ENCODE results near the gene BRSK1.

Gene BRSK1

DNA sequence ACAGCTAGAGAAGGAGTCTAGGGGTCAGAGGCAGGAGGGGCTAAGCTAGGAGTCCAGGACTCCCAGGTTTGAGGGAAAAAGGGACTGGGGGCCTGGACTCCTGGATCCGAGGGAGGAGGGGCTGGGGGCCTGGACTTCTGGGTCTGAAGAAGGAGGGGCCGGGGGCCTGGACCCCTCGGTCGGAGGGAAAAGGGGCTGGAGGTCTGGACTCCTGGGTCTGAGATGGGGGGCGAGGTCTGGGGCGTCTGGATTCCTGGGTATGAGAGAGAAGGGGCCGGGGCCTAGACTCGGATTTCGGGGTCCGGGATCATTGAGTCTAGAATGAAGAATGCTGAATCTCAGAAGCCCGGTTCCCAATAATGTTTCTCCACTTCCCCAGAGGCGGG lies 18.5 kb downstream of the BRSK1 start:
- TF ChIP-seq ZFX (IDR thresholded peaks at IDR 0.05), result no peak
- TF ChIP-seq, protein P1, sequence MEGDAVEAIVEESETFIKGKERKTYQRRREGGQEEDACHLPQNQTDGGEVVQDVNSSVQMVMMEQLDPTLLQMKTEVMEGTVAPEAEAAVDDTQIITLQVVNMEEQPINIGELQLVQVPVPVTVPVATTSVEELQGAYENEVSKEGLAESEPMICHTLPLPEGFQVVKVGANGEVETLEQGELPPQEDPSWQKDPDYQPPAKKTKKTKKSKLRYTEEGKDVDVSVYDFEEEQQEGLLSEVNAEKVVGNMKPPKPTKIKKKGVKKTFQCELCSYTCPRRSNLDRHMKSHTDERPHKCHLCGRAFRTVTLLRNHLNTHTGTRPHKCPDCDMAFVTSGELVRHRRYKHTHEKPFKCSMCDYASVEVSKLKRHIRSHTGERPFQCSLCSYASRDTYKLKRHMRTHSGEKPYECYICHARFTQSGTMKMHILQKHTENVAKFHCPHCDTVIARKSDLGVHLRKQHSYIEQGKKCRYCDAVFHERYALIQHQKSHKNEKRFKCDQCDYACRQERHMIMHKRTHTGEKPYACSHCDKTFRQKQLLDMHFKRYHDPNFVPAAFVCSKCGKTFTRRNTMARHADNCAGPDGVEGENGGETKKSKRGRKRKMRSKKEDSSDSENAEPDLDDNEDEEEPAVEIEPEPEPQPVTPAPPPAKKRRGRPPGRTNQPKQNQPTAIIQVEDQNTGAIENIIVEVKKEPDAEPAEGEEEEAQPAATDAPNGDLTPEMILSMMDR (conservative IDR thresholded peaks at IDR 0.05), result no peak
- no peak overlapping the region; the same call in 1 of the 2 replicates for H3K27ac ChIP-seq

DNA sequence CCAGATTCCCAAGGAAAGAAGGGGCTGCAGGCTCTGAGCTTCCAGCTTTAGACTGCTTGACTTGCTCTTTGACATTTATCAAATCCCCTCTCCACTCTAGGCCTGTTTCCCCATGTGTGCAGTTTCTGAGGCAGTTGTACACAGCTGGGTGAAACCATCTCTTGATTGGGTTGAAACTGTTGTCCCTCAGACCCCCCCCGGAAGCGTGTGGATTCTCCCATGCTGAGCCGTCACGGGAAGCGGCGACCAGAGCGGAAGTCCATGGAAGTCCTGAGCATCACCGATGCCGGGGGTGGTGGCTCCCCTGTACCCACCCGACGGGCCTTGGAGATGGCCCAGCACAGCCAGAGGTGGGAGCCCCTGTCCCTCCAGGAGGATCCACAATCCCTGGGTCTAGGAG lies 19.7 kb downstream of the BRSK1 start:
- TF ChIP-seq, protein P1 (conservative IDR thresholded peaks at IDR 0.05), result no peak
- no peak for TF ChIP-seq ZFX (IDR thresholded peaks at IDR 0.05)
- H3K27ac ChIP-seq, result no peak overlapping the region

DNA sequence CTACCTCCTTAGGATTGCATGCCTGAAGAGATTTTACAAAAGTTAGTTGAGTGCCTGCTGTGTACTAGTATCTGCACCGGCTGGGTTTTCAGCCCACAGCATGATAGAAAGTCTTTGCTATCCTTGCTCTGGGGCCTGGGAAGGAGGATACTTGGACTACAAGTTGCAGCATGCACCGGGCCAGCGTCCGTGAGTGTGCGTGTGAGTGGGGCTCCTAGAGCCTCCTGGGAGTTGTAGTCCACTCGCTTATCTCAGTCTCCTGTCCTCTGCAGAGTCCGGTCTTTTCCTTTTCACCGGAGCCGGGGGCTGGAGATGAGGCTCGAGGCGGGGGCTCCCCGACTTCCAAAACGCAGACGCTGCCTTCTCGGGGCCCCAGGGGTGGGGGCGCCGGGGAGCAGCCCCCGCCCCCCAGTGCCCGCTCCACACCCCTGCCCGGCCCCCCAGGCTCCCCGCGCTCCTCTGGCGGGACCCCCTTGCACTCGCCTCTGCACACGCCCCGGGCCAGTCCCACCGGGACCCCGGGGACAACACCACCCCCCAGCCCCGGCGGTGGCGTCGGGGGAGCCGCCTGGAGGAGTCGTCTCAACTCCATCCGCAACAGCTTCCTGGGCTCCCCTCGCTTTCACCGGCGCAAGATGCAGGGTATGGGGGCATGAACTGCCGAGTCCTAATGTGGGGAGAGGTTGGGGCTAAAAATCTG lies 20.6 kb downstream of the BRSK1 start:
- no peak overlapping the region for H3K27ac ChIP-seq
- TF ChIP-seq, protein P1 (conservative IDR thresholded peaks at IDR 0.05), result no peak
- TF ChIP-seq ZFX (IDR thresholded peaks at IDR 0.05), result no peak

DNA sequence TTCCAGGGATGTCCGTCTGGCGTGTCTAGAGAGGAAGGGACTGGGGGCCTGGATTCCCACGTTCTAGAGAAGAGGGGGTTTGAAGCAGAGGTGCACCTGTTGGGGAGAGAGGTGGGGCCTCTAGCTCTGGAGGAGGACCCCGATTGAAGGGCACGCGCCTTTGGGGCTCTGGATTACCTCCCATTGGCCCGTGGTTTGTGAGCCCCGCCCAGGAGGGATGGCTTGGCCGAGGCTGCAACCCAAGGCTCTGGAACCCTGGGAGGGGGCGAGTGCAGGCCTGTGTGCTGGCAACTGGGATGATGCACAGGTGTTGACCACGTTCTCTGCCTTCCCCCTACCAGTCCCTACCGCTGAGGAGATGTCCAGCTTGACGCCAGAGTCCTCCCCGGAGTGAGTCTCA lies 21.2 kb downstream of the BRSK1 start:
- TF ChIP-seq ZFX (IDR thresholded peaks at IDR 0.05), result no peak
- TF ChIP-seq, protein P1 (conservative IDR thresholded peaks at IDR 0.05), result no peak
- H3K27ac ChIP-seq, result no peak overlapping the region

DNA sequence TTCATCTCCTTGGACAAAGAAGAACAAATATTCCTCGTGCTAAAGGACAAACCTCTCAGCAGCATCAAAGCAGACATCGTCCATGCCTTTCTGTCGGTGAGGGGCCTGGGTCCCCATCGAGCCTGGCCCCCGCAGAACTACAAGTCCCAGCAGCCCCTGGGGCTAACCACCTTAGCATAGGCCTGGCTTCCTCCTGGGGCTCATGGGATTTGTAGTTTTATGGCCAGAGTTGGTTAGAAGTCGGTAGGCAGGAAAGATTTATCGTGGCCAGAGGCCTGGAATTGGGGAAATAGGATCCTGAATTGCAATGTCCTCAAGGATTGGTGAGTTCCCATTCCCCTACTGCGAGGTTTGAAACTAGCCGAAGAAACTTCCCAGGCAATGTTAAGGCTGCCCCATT lies 21.7 kb downstream of the BRSK1 start:
- no peak overlapping the region for H3K27ac ChIP-seq
- TF ChIP-seq, protein P1 (conservative IDR thresholded peaks at IDR 0.05), result no peak
- TF ChIP-seq ZFX (IDR thresholded peaks at IDR 0.05), result no peak

DNA sequence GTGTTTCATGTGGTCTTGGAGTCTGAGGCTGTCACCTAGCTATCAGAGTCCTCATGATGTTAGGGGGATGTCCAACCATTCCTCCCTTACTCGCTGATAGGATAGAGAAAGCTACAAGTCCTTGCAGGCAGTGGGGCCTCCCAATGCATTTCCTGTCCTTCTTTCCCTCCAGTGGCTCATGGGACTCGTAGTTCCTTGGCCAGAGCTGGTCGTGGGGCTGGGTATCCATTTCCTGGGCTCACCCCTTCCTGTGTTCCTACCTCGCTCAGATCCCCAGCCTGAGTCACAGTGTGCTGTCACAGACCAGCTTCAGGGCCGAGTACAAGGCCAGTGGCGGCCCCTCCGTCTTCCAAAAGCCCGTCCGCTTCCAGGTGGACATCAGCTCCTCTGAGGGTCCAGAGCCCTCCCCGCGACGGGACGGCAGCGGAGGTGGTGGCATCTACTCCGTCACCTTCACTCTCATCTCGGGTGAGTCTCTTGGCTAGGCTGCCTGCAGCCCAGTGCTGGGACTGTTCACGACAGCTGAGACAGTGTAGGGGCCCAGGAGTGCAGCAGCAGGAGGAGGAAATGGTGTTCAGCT lies 22.3 kb downstream of the BRSK1 start:
- H3K27ac ChIP-seq, result no peak overlapping the region

DNA sequence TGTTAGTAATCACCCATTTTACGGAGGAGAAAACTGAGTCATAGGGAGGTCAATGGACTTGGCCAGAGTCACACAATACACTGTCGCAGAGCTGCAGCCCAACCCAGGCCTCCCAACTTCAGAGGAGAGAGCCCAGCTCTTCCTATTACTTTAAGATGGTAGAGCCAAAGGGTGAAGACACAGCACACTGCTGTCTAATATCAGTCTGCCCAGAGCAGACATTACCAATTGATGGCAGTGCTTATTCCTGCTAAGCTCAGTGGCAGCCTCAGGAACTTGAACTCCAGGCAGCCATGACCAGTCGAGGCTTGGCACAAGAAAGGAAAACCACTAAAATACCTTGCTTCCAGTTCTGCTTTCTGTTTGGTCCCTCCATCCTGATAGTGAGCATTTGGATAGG lies 22.9 kb downstream of the BRSK1 start:
- no peak overlapping the region for H3K27ac ChIP-seq
- TF ChIP-seq, protein P1 (conservative IDR thresholded peaks at IDR 0.05), result no peak
- no peak for TF ChIP-seq ZFX (IDR thresholded peaks at IDR 0.05)

More for the DNA sequence above, 22.3 kb downstream of the BRSK1 start:
- TF ChIP-seq, protein P1 (conservative IDR thresholded peaks at IDR 0.05), result no peak
- no peak for TF ChIP-seq ZFX (IDR thresholded peaks at IDR 0.05)

Measured in C4-2B (cell line).